IMR-90 (cell line): ENCODE data around the gene RAP1GAP2. TPM values are rescaled to one million over a fixed set of nuclear protein-coding genes. Genes with fewer than 3 reads are reported as not detected.

Experiments used
- ATAC-seq: fragments of 200-7000 bp; cut with Tn5 transposase; 2 replicates; pipeline ENCODE4 v1.9.1; 2020; ENCODE audit warnings: low read depth, mild to moderate bottlenecking, moderate library complexity
- BruUV-seq: library from RNA; stranded (reverse); fragments of 400-500 nt; replicated peaks from 2 replicates; lab custom pipeline; 2021; lab: Mats Ljungman, UMichigan
- CTCF ChIA-PET: fragments of 300-600 bp; formaldehyde crosslinking; extraction: SDS; loops from one replicate; lab custom pipeline; 2021; ENCODE audit warnings: antibody characterized with exemption; lab: Yijun Ruan, JAX
- POLR2A ChIA-PET: fragments of 300-600 bp; sonication (Branson Sonifier 250); formaldehyde crosslinking; loops from one replicate; lab custom pipeline; 2022; ENCODE audit warnings: antibody characterized with exemption; ENCODE audit not compliant: unreplicated experiment; lab: Charles Lee
- DNase-seq: peaks from one replicate; pipeline ENCODE4 v3.0.0; 2013
- H2AFZ ChIP-seq: replicated peaks from 2 replicates; pipeline ENCODE3; 2013; ENCODE audit warnings: low read length, mild to moderate bottlenecking; ENCODE audit not compliant: poor library complexity
- H2AK5ac ChIP-seq: 2 replicates; pipeline ENCODE4 v1.6.1; 2013; ENCODE audit warnings: low read depth, low read length, inconsistent platforms
- H2AK9ac ChIP-seq: replicated peaks from 2 replicates; pipeline ENCODE3; 2013; ENCODE audit warnings: mild to moderate bottlenecking, low read depth, low read length, moderate library complexity; ENCODE audit not compliant: poor library complexity
- H2BK120ac ChIP-seq: 2 replicates; pipeline ENCODE4 v1.6.1; 2013; ENCODE audit warnings: low read depth, low read length, inconsistent platforms
- H2BK15ac ChIP-seq: 3 replicates; pipeline ENCODE4 v1.6.1; 2013; ENCODE audit warnings: low read depth, low read length, inconsistent platforms
- H2BK20ac ChIP-seq: 2 replicates; pipeline ENCODE4 v1.6.1; 2013; ENCODE audit warnings: low read depth, mild to moderate bottlenecking, inconsistent platforms, low read length, moderate library complexity
- H2BK5ac ChIP-seq: 2 replicates; pipeline ENCODE4 v1.6.1; 2013; ENCODE audit warnings: mild to moderate bottlenecking, low read depth, low read length, inconsistent platforms; ENCODE audit not compliant: poor library complexity, severe bottlenecking
- H3K14ac ChIP-seq: replicated peaks from 2 replicates; pipeline ENCODE4 v1.6.1; 2013; ENCODE audit warnings: low read depth, low read length, inconsistent platforms
- H3K18ac ChIP-seq: 2 replicates; pipeline ENCODE4 v1.6.1; 2013; ENCODE audit warnings: low read depth, low read length, control low read depth
- H3K23ac ChIP-seq: 2 replicates; pipeline ENCODE4 v1.6.1; 2013; ENCODE audit warnings: low read depth, low read length, inconsistent platforms
- H3K27ac ChIP-seq: 2 replicates; pipeline ENCODE4 v1.5.1; 2013; ENCODE audit warnings: mild to moderate bottlenecking, control low read depth, low read length; ENCODE audit not compliant: insufficient read depth
- H3K27me3 ChIP-seq: 2 replicates; pipeline ENCODE4 v1.6.1; 2013; ENCODE audit warnings: low read length; ENCODE audit not compliant: control insufficient read depth, insufficient read depth
- H3K36me3 ChIP-seq: 2 replicates; pipeline ENCODE4 v1.6.1; 2013; ENCODE audit warnings: low read length, mixed read lengths; ENCODE audit not compliant: control insufficient read depth, insufficient read depth
- H3K4ac ChIP-seq: 2 replicates; pipeline ENCODE4 v1.6.1; 2013; ENCODE audit warnings: low read depth, low read length, inconsistent platforms
- H3K4me1 ChIP-seq: 2 replicates; pipeline ENCODE4 v1.6.1; 2013; ENCODE audit warnings: low read length, mixed read lengths; ENCODE audit not compliant: control insufficient read depth, insufficient read depth
- H3K4me2 ChIP-seq: 2 replicates; pipeline ENCODE4 v1.6.1; 2013; ENCODE audit warnings: low read depth, mild to moderate bottlenecking, control low read depth, low read length, moderate library complexity
- H3K4me3 ChIP-seq: 2 replicates; pipeline ENCODE4 v1.5.1; 2013; ENCODE audit warnings: low read depth, mild to moderate bottlenecking, control low read depth, low read length, moderate library complexity; ENCODE audit not compliant: insufficient read depth
- H3K56ac ChIP-seq: 2 replicates; pipeline ENCODE4 v1.6.1; 2013; ENCODE audit warnings: low read length, inconsistent platforms; ENCODE audit not compliant: insufficient read depth; ENCODE audit errors: extremely low read depth
- H3K79me1 ChIP-seq, 2 experiments: 2 replicates each; pipeline ENCODE4 v1.6.1; 2013; ENCODE audit warnings: low read length in 2 of 2, inconsistent platforms in 1 of 2, low read depth in 1 of 2
- H3K9ac ChIP-seq: 2 replicates; pipeline ENCODE4 v1.6.1; 2013; ENCODE audit warnings: low read depth, low read length, control low read depth
- H3K9me1 ChIP-seq: 2 replicates; pipeline ENCODE4 v1.6.1; 2013; ENCODE audit warnings: low read length, inconsistent platforms; ENCODE audit not compliant: insufficient read depth
- H3K9me3 ChIP-seq: 2 replicates; pipeline ENCODE4 v1.6.1; 2013; ENCODE audit warnings: low read length; ENCODE audit not compliant: control insufficient read depth, insufficient read depth
- H4K20me1 ChIP-seq: 2 replicates; pipeline ENCODE4 v1.6.1; 2013; ENCODE audit warnings: low read length, inconsistent platforms; ENCODE audit not compliant: insufficient read depth
- H4K5ac ChIP-seq: 2 replicates; pipeline ENCODE4 v1.6.1; 2013; ENCODE audit warnings: mild to moderate bottlenecking, low read depth, low read length, control low read depth
- H4K8ac ChIP-seq, 2 experiments: 2 replicates each; pipeline ENCODE4 v1.6.1; 2013; ENCODE audit warnings: low read depth in 2 of 2, low read length in 2 of 2, control low read depth in 1 of 2, inconsistent platforms in 1 of 2
- H4K91ac ChIP-seq: 2 replicates; pipeline ENCODE4 v1.6.1; 2013; ENCODE audit warnings: low read depth, low read length, inconsistent platforms; ENCODE audit not compliant: insufficient read depth
- CEBPB ChIP-seq: IDR thresholded peaks from 2 replicates; pipeline ENCODE4 v1.6.1; 2012; ENCODE audit warnings: low read depth, low read length, improper control_type of control experiment
- CHD1 ChIP-seq: IDR thresholded peaks from 2 replicates; pipeline ENCODE4 v1.6.1; 2012; ENCODE audit warnings: low read depth, low read length, improper control_type of control experiment
- MAFK ChIP-seq: IDR thresholded peaks from 2 replicates; pipeline ENCODE4 v1.6.1; 2012; ENCODE audit warnings: low read depth, low read length, improper control_type of control experiment
- NFE2L2 ChIP-seq: fragments of 150-350 bp; IDR thresholded peaks from 2 replicates; pipeline ENCODE4 v1.6.1; 2016; ENCODE audit warnings: low read depth, mild to moderate bottlenecking, low read length
- SMC3 ChIP-seq: fragments of 150-350 bp; IDR thresholded peaks from 2 replicates; pipeline ENCODE4 v1.6.1; 2016; ENCODE audit warnings: low read depth, mild to moderate bottlenecking, antibody characterized with exemption, low read length, moderate library complexity
- WGBS, 2 experiments: methylation state at CpG; one replicate each; pipeline versions ENCODE4 v1.1.5 to v1.1.7; 2013; ENCODE audit warnings: missing lambda C conversion rate in 2 of 2; ENCODE audit not compliant: insufficient read length in 1 of 2; ENCODE audit errors: extremely low coverage in 2 of 2; 5-methylcytosine and 5-hydroxymethylcytosine counted together
- dilution Hi-C: fragments of 300-500 bp; cut with HindIII; formaldehyde crosslinking; loops from one replicate; pipeline ENCODE4 v1.14.3; 2018; ENCODE audit warnings: low sequenced_read_pairs; ENCODE audit not compliant: unreplicated experiment
- in situ Hi-C: fragments of 300-500 bp; cut with MboI; formaldehyde crosslinking; loops from 3 replicates; pipeline ENCODE4 v1.14.3; 2019; ENCODE audit warnings: low sequenced_read_pairs, inconsistent platforms, mixed read lengths
- intact Hi-C: fragments of 100-400 bp; cut with micrococcal nuclease; formaldehyde crosslinking; loops from 2 replicates; pipeline ENCODE4 v1.10.0; 2022
- polyA plus RNA-seq, 3 experiments: library from polyadenylated mRNA; depleted of rRNA; stranded (reverse); fragments of >200 nt; gene quantifications; 2 replicates each; pipeline ENCODE4 v1.2.3, GENCODE V29; 2012; ENCODE audit warnings: low replicate concordance in 1 of 3
- total RNA-seq: library from RNA; depleted of rRNA; stranded (reverse); fragments of >200 nt; gene quantifications from 2 replicates; pipeline ENCODE4 v1.2.3, GENCODE V29; 2012
- TF ChIP-seq, protein P1 (sequence below): fragments of 150-350 bp; IDR thresholded peaks from 2 replicates; pipeline ENCODE4 v1.6.1; 2017; ENCODE audit warnings: mild to moderate bottlenecking, antibody characterized with exemption, low read length, low read depth
- TF ChIP-seq, protein P2 (sequence below): fragments of 150-350 bp; IDR thresholded peaks from 2 replicates; pipeline ENCODE4 v1.6.1; 2016; ENCODE audit warnings: low read depth, mild to moderate bottlenecking, low read length, moderate library complexity, borderline replicate concordance
- TF ChIP-seq, protein P3 (sequence below): conservative IDR thresholded peaks from 2 replicates; pipeline ENCODE4 v1.5.1; 2012; ENCODE audit warnings: mild to moderate bottlenecking, low read depth, low read length, improper control_type of control experiment

The RAP1GAP2 gene
- total and polyA plus RNA-seq, 2 of the 4 experiments (the other 2 are of a cell fraction): 5.7 to 7.5 TPM

DNA sequence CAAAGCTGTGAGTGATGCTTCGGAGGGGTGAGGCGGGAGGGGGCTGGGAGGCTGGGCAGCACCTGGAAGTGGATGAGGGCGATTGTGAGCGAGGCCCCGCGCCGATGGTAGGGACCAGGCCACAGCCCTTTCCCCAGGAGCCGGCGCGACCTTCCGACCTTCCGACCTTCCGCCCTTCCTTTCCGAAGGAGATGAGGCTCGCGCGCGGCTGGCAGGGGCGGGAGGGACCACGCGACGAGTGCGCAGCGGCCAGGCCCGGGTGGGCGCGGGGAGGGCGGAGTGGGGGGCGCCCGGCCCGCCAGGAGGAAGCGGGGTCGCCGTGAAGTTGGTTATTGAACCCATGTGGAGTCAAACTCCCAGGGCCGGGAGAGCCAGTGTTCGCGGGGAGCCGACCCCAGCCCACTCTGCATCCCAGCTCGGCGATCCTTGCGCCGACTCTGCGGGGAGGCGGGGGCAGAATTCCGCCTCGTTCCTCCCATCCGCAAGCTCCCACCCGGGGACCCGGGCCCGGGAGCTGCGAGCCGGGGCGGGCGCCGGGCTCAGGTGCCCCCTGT is 56.6 kb downstream of the RAP1GAP2 start:
- Histone ChIP-seq H4K5ac (no peak overlapping the region), H4K91ac (no peak overlapping the region; the same call in 1 of the 2 replicates), H3K79me1 (peaks cover 9 to 30% of the 10 kb centered on the region in 2 experiments), H3K9me3 (no peaks in the 10 kb centered on the region), H3K27me3 (no peaks in the 10 kb centered on the region; the same call in 1 of the 2 replicates), H3K4me1 (peaks cover 2% of the 10 kb centered on the region; the same call in 1 of the 2 replicates), H2BK20ac (no peak overlapping the region), H2AK9ac (peak overlapping the region; percentile 85), H2BK15ac (no peak overlapping the region), H2BK5ac (no peak overlapping the region), H3K4me3 (peak overlapping the region; percentile 89), H3K27ac (no peak overlapping the region; the same call in 1 of the 2 replicates), H3K14ac (no peak overlapping the region), H3K18ac (no peak overlapping the region), H4K8ac (peak overlapping the region in 1 of 2 experiments; percentile 16; a peak in 2 of 4 replicates), H3K56ac (no peak overlapping the region), H3K36me3 (no peaks in the 10 kb centered on the region), H3K9ac (no peak overlapping the region), H4K20me1 (peaks cover 4% of the 10 kb centered on the region; the same call in 1 of the 2 replicates), H2AK5ac (no peak overlapping the region; the same call in 1 of the 2 replicates), H2BK120ac (peak overlapping the region; percentile 22; the same call in 1 of the 2 replicates), H3K23ac (no peak overlapping the region), H2AFZ (peak overlapping the region; percentile 91), H3K9me1 (peaks cover 4% of the 10 kb centered on the region; the same call in 1 of the 2 replicates), H3K4me2 (peak overlapping the region; percentile 68), H3K4ac (no peak overlapping the region)
- no TSS peak for BruUV-seq
- in situ Hi-C loops (loop anchor here (10.0 kb wide), 1 partner anchor 162 kb away; no protein-coding TSS in a partner anchor), intact Hi-C loops (loop anchor here (5.0 kb wide), 1 partner anchor 149 kb away; no protein-coding TSS in a partner anchor), dilution Hi-C loops (no loop called here)
- 0 out of 2 replicates have a peak, but pooled peaks have one; percentile 2 for ATAC-seq
- TF ChIP-seq, protein P1, sequence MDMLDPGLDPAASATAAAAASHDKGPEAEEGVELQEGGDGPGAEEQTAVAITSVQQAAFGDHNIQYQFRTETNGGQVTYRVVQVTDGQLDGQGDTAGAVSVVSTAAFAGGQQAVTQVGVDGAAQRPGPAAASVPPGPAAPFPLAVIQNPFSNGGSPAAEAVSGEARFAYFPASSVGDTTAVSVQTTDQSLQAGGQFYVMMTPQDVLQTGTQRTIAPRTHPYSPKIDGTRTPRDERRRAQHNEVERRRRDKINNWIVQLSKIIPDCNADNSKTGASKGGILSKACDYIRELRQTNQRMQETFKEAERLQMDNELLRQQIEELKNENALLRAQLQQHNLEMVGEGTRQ: no peak
- TF ChIP-seq, protein P2, sequence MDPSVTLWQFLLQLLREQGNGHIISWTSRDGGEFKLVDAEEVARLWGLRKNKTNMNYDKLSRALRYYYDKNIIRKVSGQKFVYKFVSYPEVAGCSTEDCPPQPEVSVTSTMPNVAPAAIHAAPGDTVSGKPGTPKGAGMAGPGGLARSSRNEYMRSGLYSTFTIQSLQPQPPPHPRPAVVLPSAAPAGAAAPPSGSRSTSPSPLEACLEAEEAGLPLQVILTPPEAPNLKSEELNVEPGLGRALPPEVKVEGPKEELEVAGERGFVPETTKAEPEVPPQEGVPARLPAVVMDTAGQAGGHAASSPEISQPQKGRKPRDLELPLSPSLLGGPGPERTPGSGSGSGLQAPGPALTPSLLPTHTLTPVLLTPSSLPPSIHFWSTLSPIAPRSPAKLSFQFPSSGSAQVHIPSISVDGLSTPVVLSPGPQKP: no peak
- no peak for TF ChIP-seq CEBPB
- TF ChIP-seq MAFK: no peak
- no peak for TF ChIP-seq SMC3
- TF ChIP-seq, protein P3, sequence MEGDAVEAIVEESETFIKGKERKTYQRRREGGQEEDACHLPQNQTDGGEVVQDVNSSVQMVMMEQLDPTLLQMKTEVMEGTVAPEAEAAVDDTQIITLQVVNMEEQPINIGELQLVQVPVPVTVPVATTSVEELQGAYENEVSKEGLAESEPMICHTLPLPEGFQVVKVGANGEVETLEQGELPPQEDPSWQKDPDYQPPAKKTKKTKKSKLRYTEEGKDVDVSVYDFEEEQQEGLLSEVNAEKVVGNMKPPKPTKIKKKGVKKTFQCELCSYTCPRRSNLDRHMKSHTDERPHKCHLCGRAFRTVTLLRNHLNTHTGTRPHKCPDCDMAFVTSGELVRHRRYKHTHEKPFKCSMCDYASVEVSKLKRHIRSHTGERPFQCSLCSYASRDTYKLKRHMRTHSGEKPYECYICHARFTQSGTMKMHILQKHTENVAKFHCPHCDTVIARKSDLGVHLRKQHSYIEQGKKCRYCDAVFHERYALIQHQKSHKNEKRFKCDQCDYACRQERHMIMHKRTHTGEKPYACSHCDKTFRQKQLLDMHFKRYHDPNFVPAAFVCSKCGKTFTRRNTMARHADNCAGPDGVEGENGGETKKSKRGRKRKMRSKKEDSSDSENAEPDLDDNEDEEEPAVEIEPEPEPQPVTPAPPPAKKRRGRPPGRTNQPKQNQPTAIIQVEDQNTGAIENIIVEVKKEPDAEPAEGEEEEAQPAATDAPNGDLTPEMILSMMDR: no peak
- no peak for TF ChIP-seq NFE2L2
- TF ChIP-seq CHD1: no peak
- ChIA-PET POLR2A (no interaction called here), CTCF (no interaction called here)
- WGBS, 2 experiments: 8% methylated on average over 20 of the region's 55 CpGs; no CpG with 5 or more reads in 1 of the 2 experiments
- DNase-seq: no peak
